Astrocyte (in vitro differentiated cells and primary cell): ENCODE data around the gene RAB17.

ENCODE experiments used
- CTCF ChIP-seq: IDR thresholded peaks from 2 replicates; pipeline ENCODE4 v1.5.1; 2011; ENCODE audit warnings: low read depth, mild to moderate bottlenecking, inconsistent platforms, low read length, moderate library complexity; ENCODE audit not compliant: insufficient read depth
- EZH2 ChIP-seq: IDR thresholded peaks from 2 replicates; pipeline ENCODE4 v1.6.1; 2012; ENCODE audit warnings: mild to moderate bottlenecking, low read length, inconsistent platforms; ENCODE audit not compliant: insufficient read depth

- TF ChIP-seq CTCF (no peak), EZH2 (no peak)
These were observed 3.2 kb upstream of the RAB17 start for GRCh38 chr2:237593596-237594320.
